ENCODE measurements around the gene FRMD4A.

FRMD4A gene

GRCh38 chr10:13628661-13629060, 702.1 kb downstream of the FRMD4A start:
- no peak for DNase-seq

- no peak for DNase-seq
These were observed 703.0 kb downstream of the FRMD4A start for GRCh38 chr10:13627459-13628310.

GRCh38 chr10:13624630-13625029, 706.1 kb downstream of the FRMD4A start:
- no peak for DNase-seq

- no peak for DNase-seq
These were observed 708.8 kb downstream of the FRMD4A start for GRCh38 chr10:13621931-13622330.

GRCh38 chr10:13617116-13617515, 713.6 kb downstream of the FRMD4A start:
- peak; percentile 64 for DNase-seq

GRCh38 chr10:13615650-13616300, 714.9 kb downstream of the FRMD4A start:
- DNase-seq = peak; percentile 60

GRCh38 chr10:13614530-13615332, 716.0 kb downstream of the FRMD4A start:
- peak; percentile 70 for DNase-seq

GRCh38 chr10:13613519-13613918, 717.2 kb downstream of the FRMD4A start:
- DNase-seq = peak; percentile 45

- no peak for DNase-seq
These were observed 717.9 kb downstream of the FRMD4A start for GRCh38 chr10:13612654-13613373.

- no peak for DNase-seq
These were observed 722.4 kb downstream of the FRMD4A start for GRCh38 chr10:13608246-13608853.

GRCh38 chr10:13604357-13605040, 726.2 kb downstream of the FRMD4A start:
- no peak for DNase-seq

GRCh38 chr10:13597909-13598308, 732.8 kb downstream of the FRMD4A start:
- no peak for DNase-seq

- DNase-seq = no peak
These were observed 736.1 kb downstream of the FRMD4A start for GRCh38 chr10:13594641-13595040.

All from fibroblast of skin of right biceps (primary cell).